Stimulated activated CD4-positive, alpha-beta T cell treated with anti-CD3 and anti-CD28 coated beads, Interleukin-2, amount 100 ng/mL, for 48 hours (primary cell): Measurements from ENCODE around the gene ARF4.

ENCODE experiments used
- DNase-seq, 2 donors: peaks; one replicate each; pipeline ENCODE4 v3.0.0-alpha.2; 2020

Gene ARF4

GRCh38 chr3:57575966-57576626 lies 21.0 kb downstream of the ARF4 start:
- DNase-seq = no peak

- no peak for DNase-seq
Measured at GRCh38 chr3:57572096-57572495, 25.0 kb downstream of the ARF4 start.

GRCh38 chr3:57570878-57571277 lies 26.3 kb downstream of the ARF4 start:
- no peak for DNase-seq

GRCh38 chr3:57569859-57570450 lies 27.2 kb downstream of the ARF4 start:
- DNase-seq = no peak

- DNase-seq = no peak
Measured at GRCh38 chr3:57559526-57559925, 37.6 kb downstream of the ARF4 start.

GRCh38 chr3:57557085-57557537 lies 40.0 kb downstream of the ARF4 start:
- DNase-seq = peak; percentile 24 to 28

GRCh38 chr3:57556459-57557084 lies 40.6 kb downstream of the ARF4 start:
- peak; percentile 20 to 23 for DNase-seq

- peak; percentile 73 to 74 for DNase-seq
Measured at GRCh38 chr3:57555738-57556458, 41.2 kb downstream of the ARF4 start, which contains the start of gene PDE12. Gene PDE12 (plus strand): TSS chr3:57556274. CDS start chr3:57556380, 106 bp downstream.

GRCh38 chr3:57555306-57555705 lies 41.8 kb downstream of the ARF4 start:
- DNase-seq = peak in 1 of 2 donors; percentile 8

GRCh38 chr3:57546616-57547015 lies 50.5 kb downstream of the ARF4 start:
- DNase-seq = no peak

- no peak for DNase-seq
Measured at GRCh38 chr3:57545636-57546268, 51.4 kb downstream of the ARF4 start.

GRCh38 chr3:57544181-57545125 lies 52.7 kb downstream of the ARF4 start, which contains the start of gene DNAH12:
Gene DNAH12 (minus strand): TSS chr3:57544344. CDS start chr3:57542870, 1,474 bp downstream.
- DNase-seq = no peak

- DNase-seq = no peak
Measured at GRCh38 chr3:57538465-57538864, 58.7 kb downstream of the ARF4 start.

- DNase-seq = no peak
Measured at GRCh38 chr3:57530071-57530608, 67.0 kb downstream of the ARF4 start.
